GM23338 (cell line): ENCODE data around the gene CLCN6. TPM values are rescaled to one million over a fixed set of nuclear protein-coding genes. Genes with fewer than 3 reads are reported as not detected.

ENCODE experiments used
- ATAC-seq: fragments of 200-7000 bp; cut with Tn5 transposase; 3 replicates; pipeline ENCODE4 v1.9.1; 2020
- DNase-seq: peaks from one replicate; pipeline ENCODE4 v3.0.0-alpha.2; 2015; ENCODE audit warnings: low spot score
- H2AFZ ChIP-seq: fragments of 200-600 bp; sonication (generic); 2 replicates; pipeline ENCODE4 v1.8.0; 2016; ENCODE audit warnings: antibody characterized with exemption, mild to moderate bottlenecking, moderate library complexity
- H3F3A ChIP-seq: fragments of 200-600 bp; sonication (generic); replicated peaks from 2 replicates; pipeline ENCODE4 v1.8.0; 2017; ENCODE audit warnings: antibody characterized with exemption, mixed run types, low read depth
- H3K27ac ChIP-seq: fragments of 200-600 bp; sonication (generic); 2 replicates; pipeline ENCODE4 v1.6.1; 2016; ENCODE audit warnings: low read depth
- H3K27me3 ChIP-seq: fragments of 200-600 bp; sonication (generic); 2 replicates; pipeline ENCODE4 v1.8.0; 2016; ENCODE audit warnings: mild to moderate bottlenecking, mixed run types, moderate library complexity; ENCODE audit not compliant: insufficient read depth
- H3K36me3 ChIP-seq: fragments of 200-600 bp; sonication (generic); 2 replicates; pipeline ENCODE4 v1.8.0; 2016; ENCODE audit warnings: mild to moderate bottlenecking; ENCODE audit not compliant: insufficient read depth
- H3K4me1 ChIP-seq: fragments of 200-600 bp; sonication (generic); 2 replicates; pipeline ENCODE4 v1.8.0; 2016; ENCODE audit warnings: mild to moderate bottlenecking, moderate library complexity; ENCODE audit not compliant: insufficient read depth
- H3K4me2 ChIP-seq: fragments of 200-600 bp; sonication (generic); 2 replicates; pipeline ENCODE4 v1.7.1; 2017; ENCODE audit warnings: mixed run types
- H3K4me3 ChIP-seq: fragments of 200-600 bp; sonication (generic); 2 replicates; pipeline ENCODE4 v1.6.1; 2016; ENCODE audit warnings: mixed run types
- H3K79me2 ChIP-seq: fragments of 200-600 bp; sonication (generic); replicated peaks from 2 replicates; pipeline ENCODE4 v1.8.0; 2017; ENCODE audit warnings: mild to moderate bottlenecking; ENCODE audit not compliant: insufficient read depth
- H3K9me2 ChIP-seq: fragments of 200-600 bp; sonication (generic); 2 replicates; pipeline ENCODE4 v1.8.0; 2017; ENCODE audit not compliant: insufficient read depth
- H4K20me1 ChIP-seq: fragments of 200-600 bp; sonication (generic); replicated peaks from 2 replicates; pipeline ENCODE4 v1.8.0; 2017; ENCODE audit warnings: mild to moderate bottlenecking; ENCODE audit not compliant: insufficient read depth
- H3K27ac Mint-ChIP-seq: 2 replicates; pipeline ENCODE4 v1.8.0; 2020; ENCODE audit warnings: inconsistent platforms, mild to moderate bottlenecking, moderate library complexity, mixed read lengths
- H3K27me3 Mint-ChIP-seq: 3 replicates; pipeline ENCODE4 v1.8.0; 2022; ENCODE audit warnings: low read depth, mild to moderate bottlenecking, moderate library complexity, mixed read lengths, inconsistent platforms; ENCODE audit not compliant: insufficient read depth, poor library complexity
- H3K36me3 Mint-ChIP-seq: 3 replicates; pipeline ENCODE4 v1.8.0; 2021; ENCODE audit warnings: low read depth, mild to moderate bottlenecking, inconsistent platforms, moderate library complexity, mixed read lengths
- H3K4me1 Mint-ChIP-seq: 3 replicates; pipeline ENCODE4 v1.8.0; 2020; ENCODE audit warnings: mild to moderate bottlenecking, inconsistent platforms, mixed read lengths
- H3K4me3 Mint-ChIP-seq: 3 replicates; pipeline ENCODE4 v1.8.0; 2021; ENCODE audit warnings: moderate library complexity, mild to moderate bottlenecking, inconsistent platforms, mixed read lengths
- H3K9me3 Mint-ChIP-seq: 3 replicates; pipeline ENCODE4 v1.8.0; 2020; ENCODE audit warnings: moderate library complexity, mild to moderate bottlenecking, inconsistent platforms, mixed read lengths
- CREB1 ChIP-seq: fragments of 250-450 bp; sonication (Bioruptor Pico); IDR thresholded peaks from 2 replicates; pipeline ENCODE4 v1.5.0; 2020; ENCODE audit warnings: low read depth, mild to moderate bottlenecking, moderate library complexity
- ETS1 ChIP-seq: IDR thresholded peaks from 2 replicates; pipeline ENCODE4 v1.6.1; 2016; ENCODE audit warnings: antibody characterized with exemption
- EZH2 ChIP-seq: fragments of 200-600 bp; sonication (generic); IDR thresholded peaks from one replicate; pipeline ENCODE4 v1.8.0; 2017; ENCODE audit warnings: antibody characterized with exemption, mild to moderate bottlenecking, low read depth; ENCODE audit not compliant: unreplicated experiment
- EZH2phosphoT487 ChIP-seq: fragments of 200-600 bp; sonication (generic); IDR thresholded peaks from one replicate; pipeline ENCODE4 v1.8.1; 2018; ENCODE audit warnings: antibody characterized with exemption; ENCODE audit not compliant: unreplicated experiment
- JUNB ChIP-seq: IDR thresholded peaks from one replicate; pipeline ENCODE4 v1.6.1; 2016; ENCODE audit warnings: antibody characterized with exemption; ENCODE audit not compliant: unreplicated experiment
- NANOG ChIP-seq: IDR thresholded peaks from 2 replicates; pipeline ENCODE4 v1.6.1; 2016; ENCODE audit warnings: antibody characterized with exemption, borderline replicate concordance
- POLR2AphosphoS5 ChIP-seq: IDR thresholded peaks from 2 replicates; pipeline ENCODE4 v1.6.1; 2016; ENCODE audit warnings: antibody characterized with exemption, low read depth
- STAT1 ChIP-seq: IDR thresholded peaks from one replicate; pipeline ENCODE4 v1.6.1; 2016; ENCODE audit warnings: antibody characterized with exemption; ENCODE audit not compliant: unreplicated experiment
- ZNF114 ChIP-seq: fragments of 250-450 bp; sonication (Bioruptor Pico); IDR thresholded peaks from 2 replicates; pipeline ENCODE4 v1.5.0; 2020; ENCODE audit warnings: mild to moderate bottlenecking, moderate library complexity
- ZNF331 ChIP-seq: fragments of 250-450 bp; sonication (Bioruptor Pico); IDR thresholded peaks from 2 replicates; pipeline ENCODE4 v1.5.0; 2020; ENCODE audit warnings: low read depth, mild to moderate bottlenecking, moderate library complexity
- ZNF462 ChIP-seq: fragments of 250-450 bp; sonication (Bioruptor Pico); IDR thresholded peaks from 2 replicates; pipeline ENCODE4 v1.5.0; 2020; ENCODE audit warnings: mild to moderate bottlenecking, moderate library complexity
- polyA plus RNA-seq: library from polyadenylated mRNA; unstranded; fragments of >200 nt; fragmentation: Nextera tagmentation; extraction: Ambion mirVana; gene quantifications from 2 replicates; pipeline ENCODE4 v1.2.1, GENCODE V29; 2016
- total RNA-seq: library from RNA; depleted of rRNA; stranded (reverse); fragments of >200 nt; shearing (Covaris generic); gene quantifications from 2 replicates; pipeline ENCODE4 v1.2.3, GENCODE V29; 2014
- TF ChIP-seq, protein P1 (sequence below): IDR thresholded peaks from one replicate; pipeline ENCODE4 v1.6.1; 2018; ENCODE audit warnings: antibody characterized with exemption; ENCODE audit not compliant: unreplicated experiment

The CLCN6 gene
- total and polyA plus RNA-seq, 2 experiments from 2014 or later, result 16.0 to 22.6 TPM

DNA sequence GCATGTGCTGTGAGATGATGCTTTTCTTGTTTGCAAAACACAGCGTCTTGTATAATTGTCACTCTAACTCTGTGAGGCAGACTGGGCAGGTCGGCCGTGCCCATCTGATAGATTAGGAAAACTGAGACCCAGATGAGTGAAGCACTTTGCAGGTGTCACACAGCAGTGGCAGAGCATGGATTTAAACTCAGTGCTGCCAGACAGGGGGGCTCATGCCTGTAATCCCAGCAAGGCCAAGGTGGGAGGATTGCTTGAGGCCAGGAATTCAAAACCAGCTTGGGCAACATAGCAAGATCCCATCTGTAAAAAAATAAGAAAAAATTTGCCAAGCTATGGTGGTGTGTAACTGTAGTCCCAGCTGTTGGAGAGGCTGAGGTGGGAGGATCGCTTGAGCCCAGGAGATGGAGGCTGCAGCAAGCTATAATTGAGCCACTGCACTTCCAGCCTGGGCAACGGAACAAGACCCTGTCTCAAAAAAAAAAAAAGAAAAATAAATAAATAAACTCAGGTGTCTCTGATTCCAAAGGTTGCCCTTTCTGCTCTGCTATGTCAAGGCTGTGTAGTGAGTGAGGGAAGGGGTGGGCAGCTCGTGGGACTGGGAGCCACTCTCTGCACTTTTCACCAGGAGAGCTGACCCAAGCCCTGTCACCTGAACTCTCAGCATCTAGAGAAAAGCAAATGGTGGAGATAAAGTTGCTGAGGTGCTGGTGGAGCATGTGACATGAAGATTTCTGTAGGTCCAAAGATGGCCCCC lies 85.6 kb downstream of the CLCN6 start:
- no peak overlapping the region for H3K4me3 ChIP-seq
- H4K20me1 ChIP-seq, result no peaks in the 10 kb centered on the region
- no peak overlapping the region for H3K4me2 ChIP-seq
- H3K27ac ChIP-seq, result no peak overlapping the region
- H3K36me3 ChIP-seq, result no peaks in the 10 kb centered on the region
- H2AFZ ChIP-seq, result no peak overlapping the region
- DNase-seq (no peak), ATAC-seq (no peak)
- Mint-ChIP-seq H3K9me3 (no peaks in the 10 kb centered on the region), H3K36me3 (no peaks in the 10 kb centered on the region), H3K4me3 (no peak overlapping the region), H3K27me3 (peaks cover 8% of the 10 kb centered on the region), H3K4me1 (peaks cover 3% of the 10 kb centered on the region; the same call in 1 of the 3 replicates), H3K27ac (no peak overlapping the region)
- no peaks in the 10 kb centered on the region for H3K9me2 ChIP-seq
- no peaks in the 10 kb centered on the region for H3K27me3 ChIP-seq
- H3F3A ChIP-seq, result no peaks in the 10 kb centered on the region
- TF ChIP-seq CREB1 (CRISPR knock-in tag) (no peak), ZNF114 (no peak), EZH2phosphoT487 (no peak), ZNF331 (CRISPR knock-in tag) (no peak), POLR2AphosphoS5 (no peak), EZH2 (no peak), NANOG (no peak), STAT1 (no peak), ETS1 (no peak), JUNB (no peak), ZNF462 (no peak)
- TF ChIP-seq, protein P1, sequence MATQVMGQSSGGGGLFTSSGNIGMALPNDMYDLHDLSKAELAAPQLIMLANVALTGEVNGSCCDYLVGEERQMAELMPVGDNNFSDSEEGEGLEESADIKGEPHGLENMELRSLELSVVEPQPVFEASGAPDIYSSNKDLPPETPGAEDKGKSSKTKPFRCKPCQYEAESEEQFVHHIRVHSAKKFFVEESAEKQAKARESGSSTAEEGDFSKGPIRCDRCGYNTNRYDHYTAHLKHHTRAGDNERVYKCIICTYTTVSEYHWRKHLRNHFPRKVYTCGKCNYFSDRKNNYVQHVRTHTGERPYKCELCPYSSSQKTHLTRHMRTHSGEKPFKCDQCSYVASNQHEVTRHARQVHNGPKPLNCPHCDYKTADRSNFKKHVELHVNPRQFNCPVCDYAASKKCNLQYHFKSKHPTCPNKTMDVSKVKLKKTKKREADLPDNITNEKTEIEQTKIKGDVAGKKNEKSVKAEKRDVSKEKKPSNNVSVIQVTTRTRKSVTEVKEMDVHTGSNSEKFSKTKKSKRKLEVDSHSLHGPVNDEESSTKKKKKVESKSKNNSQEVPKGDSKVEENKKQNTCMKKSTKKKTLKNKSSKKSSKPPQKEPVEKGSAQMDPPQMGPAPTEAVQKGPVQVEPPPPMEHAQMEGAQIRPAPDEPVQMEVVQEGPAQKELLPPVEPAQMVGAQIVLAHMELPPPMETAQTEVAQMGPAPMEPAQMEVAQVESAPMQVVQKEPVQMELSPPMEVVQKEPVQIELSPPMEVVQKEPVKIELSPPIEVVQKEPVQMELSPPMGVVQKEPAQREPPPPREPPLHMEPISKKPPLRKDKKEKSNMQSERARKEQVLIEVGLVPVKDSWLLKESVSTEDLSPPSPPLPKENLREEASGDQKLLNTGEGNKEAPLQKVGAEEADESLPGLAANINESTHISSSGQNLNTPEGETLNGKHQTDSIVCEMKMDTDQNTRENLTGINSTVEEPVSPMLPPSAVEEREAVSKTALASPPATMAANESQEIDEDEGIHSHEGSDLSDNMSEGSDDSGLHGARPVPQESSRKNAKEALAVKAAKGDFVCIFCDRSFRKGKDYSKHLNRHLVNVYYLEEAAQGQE, result no peak
- H3K79me2 ChIP-seq, result no peaks in the 10 kb centered on the region
- no peaks in the 10 kb centered on the region for H3K4me1 ChIP-seq
